WERI-Rb-1 (cell line): ENCODE data around the gene UCK2.

Experiments
- DNase-seq: peaks from one replicate; pipeline ENCODE4 v3.0.0-alpha.2; 2020
- H3K27ac ChIP-seq: fragments of 250-450 bp; sonication (Bioruptor Pico); 2 replicates; pipeline ENCODE4 v1.5.1; 2020; ENCODE audit warnings: mild to moderate bottlenecking, moderate library complexity
- H3K27me3 ChIP-seq: fragments of 250-450 bp; sonication (Bioruptor Pico); 2 replicates; pipeline ENCODE4 v1.5.1; 2021; ENCODE audit warnings: mild to moderate bottlenecking, low read depth, moderate library complexity; ENCODE audit not compliant: insufficient read depth, severe bottlenecking
- H3K36me3 ChIP-seq: fragments of 250-450 bp; sonication (Bioruptor Pico); 2 replicates; pipeline ENCODE4 v1.5.1; 2020; ENCODE audit warnings: mild to moderate bottlenecking, moderate library complexity
- H3K4me3 ChIP-seq: 2 replicates; pipeline ENCODE4 v1.5.1; 2011; ENCODE audit warnings: low read depth, mild to moderate bottlenecking, control low read depth, low read length
- H3K9me3 ChIP-seq: fragments of 250-450 bp; sonication (Bioruptor Pico); 2 replicates; pipeline ENCODE4 v1.5.1; 2021; ENCODE audit warnings: mild to moderate bottlenecking, moderate library complexity; ENCODE audit not compliant: severe bottlenecking
- TF ChIP-seq, protein P1 (sequence below): IDR thresholded peaks from 2 replicates; pipeline ENCODE4 v1.5.1; 2011; ENCODE audit warnings: low read depth, mild to moderate bottlenecking, control low read depth, inconsistent platforms, low read length

The UCK2 gene

DNA sequence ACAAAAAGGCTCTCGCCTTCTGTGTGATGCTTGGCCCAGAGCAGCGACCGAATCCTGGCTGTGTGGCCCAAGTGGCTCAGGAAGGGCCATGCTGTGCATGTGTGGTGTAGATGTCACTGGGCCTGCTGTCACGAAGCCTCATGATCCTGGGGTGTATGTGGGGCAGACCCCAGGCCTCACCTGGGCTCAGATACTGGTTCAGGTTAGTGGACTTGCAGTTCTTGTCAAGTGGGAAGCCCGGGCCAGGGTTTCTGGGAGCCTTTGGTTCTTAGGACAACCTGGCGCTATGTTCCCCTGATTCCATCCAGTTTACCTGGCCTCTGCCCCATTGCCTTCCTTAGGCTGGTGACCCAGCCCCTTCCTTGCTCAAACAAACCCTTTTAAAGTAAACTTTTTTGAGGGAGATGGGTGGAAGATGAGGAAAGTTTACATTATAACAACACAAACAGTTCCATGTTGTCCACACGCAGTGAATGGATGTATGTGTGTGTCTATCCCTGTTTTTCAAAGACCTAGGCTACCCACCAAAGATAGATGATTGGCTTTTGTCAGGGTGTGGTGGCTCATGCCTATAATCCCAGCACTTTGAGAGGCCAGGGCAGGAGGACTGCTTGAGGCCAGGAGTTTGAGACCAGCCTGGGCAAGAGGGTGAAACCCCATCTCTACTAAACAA lies 84.3 kb downstream of the UCK2 start:
- TF ChIP-seq, protein P1, sequence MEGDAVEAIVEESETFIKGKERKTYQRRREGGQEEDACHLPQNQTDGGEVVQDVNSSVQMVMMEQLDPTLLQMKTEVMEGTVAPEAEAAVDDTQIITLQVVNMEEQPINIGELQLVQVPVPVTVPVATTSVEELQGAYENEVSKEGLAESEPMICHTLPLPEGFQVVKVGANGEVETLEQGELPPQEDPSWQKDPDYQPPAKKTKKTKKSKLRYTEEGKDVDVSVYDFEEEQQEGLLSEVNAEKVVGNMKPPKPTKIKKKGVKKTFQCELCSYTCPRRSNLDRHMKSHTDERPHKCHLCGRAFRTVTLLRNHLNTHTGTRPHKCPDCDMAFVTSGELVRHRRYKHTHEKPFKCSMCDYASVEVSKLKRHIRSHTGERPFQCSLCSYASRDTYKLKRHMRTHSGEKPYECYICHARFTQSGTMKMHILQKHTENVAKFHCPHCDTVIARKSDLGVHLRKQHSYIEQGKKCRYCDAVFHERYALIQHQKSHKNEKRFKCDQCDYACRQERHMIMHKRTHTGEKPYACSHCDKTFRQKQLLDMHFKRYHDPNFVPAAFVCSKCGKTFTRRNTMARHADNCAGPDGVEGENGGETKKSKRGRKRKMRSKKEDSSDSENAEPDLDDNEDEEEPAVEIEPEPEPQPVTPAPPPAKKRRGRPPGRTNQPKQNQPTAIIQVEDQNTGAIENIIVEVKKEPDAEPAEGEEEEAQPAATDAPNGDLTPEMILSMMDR: no peak
- no peaks in the 10 kb centered on the region for H3K9me3 ChIP-seq
- H3K27ac ChIP-seq: no peak overlapping the region
- no peak overlapping the region for H3K4me3 ChIP-seq
- no peak for DNase-seq
- H3K36me3 ChIP-seq: peaks cover 42% of the 10 kb centered on the region
- no peaks in the 10 kb centered on the region for H3K27me3 ChIP-seq

GRCh38 chr1:165912638-165913037 lies 85.2 kb downstream of the UCK2 start:
- TF ChIP-seq, protein P1: no peak
- no peak overlapping the region for H3K27ac ChIP-seq
- H3K36me3 ChIP-seq: peaks cover 35% of the 10 kb centered on the region
- H3K9me3 ChIP-seq: no peaks in the 10 kb centered on the region
- no peaks in the 10 kb centered on the region for H3K27me3 ChIP-seq
- no peak for DNase-seq
- no peak overlapping the region for H3K4me3 ChIP-seq

DNA sequence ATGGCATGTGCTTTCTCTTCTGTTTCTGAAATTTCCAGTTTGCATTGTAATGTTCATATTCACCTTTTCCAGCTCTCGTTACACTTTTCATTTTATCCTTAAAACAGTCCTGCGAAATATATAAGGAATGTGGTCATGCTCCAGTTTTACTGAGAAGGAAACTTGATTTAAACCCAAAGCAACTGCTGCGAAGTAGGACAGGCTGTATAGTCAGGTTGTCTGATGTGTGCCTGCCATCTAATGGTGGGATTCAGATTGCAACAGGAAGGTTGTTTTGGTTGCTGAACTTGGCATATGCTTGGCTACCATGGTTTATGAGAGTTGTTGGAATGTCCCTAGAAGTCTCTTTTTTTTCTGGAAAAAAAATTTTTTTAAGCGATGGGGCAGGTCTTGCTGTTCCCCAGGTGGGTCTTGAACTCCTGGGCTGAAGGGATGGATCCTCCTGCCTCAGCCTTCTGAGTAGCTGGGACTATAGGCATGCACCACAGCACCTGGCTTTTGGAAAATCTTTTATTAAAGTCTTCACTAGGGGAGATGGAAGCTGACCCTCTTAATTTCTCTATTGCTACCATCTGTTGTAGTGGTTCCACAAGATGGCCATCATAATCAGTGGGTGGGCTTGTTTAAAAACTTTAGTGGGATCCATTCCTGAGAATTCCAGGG lies 86.9 kb downstream of the UCK2 start:
- TF ChIP-seq, protein P1: peak; percentile 83
- no peak overlapping the region for H3K27ac ChIP-seq
- no peaks in the 10 kb centered on the region for H3K27me3 ChIP-seq
- no peaks in the 10 kb centered on the region for H3K9me3 ChIP-seq
- peak; percentile 57 for DNase-seq
- H3K4me3 ChIP-seq: no peak overlapping the region
- H3K36me3 ChIP-seq: peaks cover 21% of the 10 kb centered on the region

- no peaks in the 10 kb centered on the region for H3K9me3 ChIP-seq
- H3K36me3 ChIP-seq: peaks cover 9% of the 10 kb centered on the region
- TF ChIP-seq, protein P1: no peak
- no peaks in the 10 kb centered on the region for H3K27me3 ChIP-seq
- H3K4me3 ChIP-seq: no peak overlapping the region
- no peak for DNase-seq
- H3K27ac ChIP-seq: no peak overlapping the region
Observed at GRCh38 chr1:165915480-165915879, 88.1 kb downstream of the UCK2 start.

DNA sequence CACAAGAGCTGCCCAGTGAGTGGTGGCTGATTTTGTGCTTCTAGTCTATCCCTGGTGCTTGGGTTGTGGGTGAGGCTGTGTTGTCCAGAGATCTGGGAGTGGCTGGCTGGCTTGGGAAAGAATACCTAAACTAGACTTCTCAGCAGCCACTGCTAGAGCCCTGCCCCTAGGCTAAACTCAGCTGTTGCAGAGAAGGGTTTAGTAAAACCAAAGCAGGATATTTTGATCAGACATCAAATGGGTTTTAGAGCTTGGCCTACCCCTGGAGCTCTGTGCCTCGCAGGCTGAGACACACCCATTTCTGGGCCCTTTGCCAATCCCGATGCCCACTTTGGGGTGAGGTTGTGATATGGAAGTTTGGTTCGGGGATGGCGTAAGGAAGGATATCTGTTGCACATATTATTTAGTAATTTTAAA lies 88.5 kb downstream of the UCK2 start:
- no peak for DNase-seq
- H3K9me3 ChIP-seq: no peaks in the 10 kb centered on the region

More for the DNA sequence above, 88.5 kb downstream of the UCK2 start:
- TF ChIP-seq, protein P1: no peak
- Histone ChIP-seq H3K4me3 (no peak overlapping the region), H3K27ac (no peak overlapping the region), H3K27me3 (no peaks in the 10 kb centered on the region), H3K36me3 (peaks cover 4% of the 10 kb centered on the region; the same call in 1 of the 2 replicates)
